Mesothelial cell of epicardium (in vitro differentiated cells): ENCODE measurements around the gene SMIM35. TPM values are rescaled to one million over a fixed set of nuclear protein-coding genes. Genes with fewer than 3 reads are reported as not detected.

Source experiments
- DNase-seq, 2 experiments: peaks; one replicate each; pipeline ENCODE4 v3.0.0; 2021; ENCODE audit warnings: low spot score in 2 of 2; ENCODE audit not compliant: unreplicated experiment in 2 of 2
- H3K27ac Mint-ChIP-seq: 2 replicates; pipeline ENCODE4 v1.8.0; 2021; ENCODE audit warnings: mixed read lengths
- H3K27me3 Mint-ChIP-seq: 2 replicates; pipeline ENCODE4 v1.8.0; 2021; ENCODE audit warnings: low read depth, mixed read lengths
- H3K36me3 Mint-ChIP-seq: 2 replicates; pipeline ENCODE4 v1.8.0; 2021; ENCODE audit warnings: mixed read lengths
- H3K4me1 Mint-ChIP-seq: 2 replicates; pipeline ENCODE4 v1.8.0; 2021; ENCODE audit warnings: mixed read lengths
- H3K4me3 Mint-ChIP-seq: 2 replicates; pipeline ENCODE4 v1.8.0; 2021; ENCODE audit warnings: mild to moderate bottlenecking, moderate library complexity, mixed read lengths
- H3K9me3 Mint-ChIP-seq: 2 replicates; pipeline ENCODE4 v1.8.0; 2021; ENCODE audit warnings: mixed read lengths
- total RNA-seq: library from RNA; stranded (reverse); gene quantifications from 3 replicates; pipeline ENCODE4 v1.2.1, GENCODE V29; 2021
- TF ChIP-seq, protein P1 (sequence below): fragments of 200-600 bp; sonication (generic); IDR thresholded peaks from one replicate; pipeline ENCODE4 v1.5.0; 2021; ENCODE audit warnings: antibody characterized with exemption; ENCODE audit not compliant: unreplicated experiment

Gene SMIM35
- total RNA-seq, 1 donor from 2014 or later, result not detected

DNA sequence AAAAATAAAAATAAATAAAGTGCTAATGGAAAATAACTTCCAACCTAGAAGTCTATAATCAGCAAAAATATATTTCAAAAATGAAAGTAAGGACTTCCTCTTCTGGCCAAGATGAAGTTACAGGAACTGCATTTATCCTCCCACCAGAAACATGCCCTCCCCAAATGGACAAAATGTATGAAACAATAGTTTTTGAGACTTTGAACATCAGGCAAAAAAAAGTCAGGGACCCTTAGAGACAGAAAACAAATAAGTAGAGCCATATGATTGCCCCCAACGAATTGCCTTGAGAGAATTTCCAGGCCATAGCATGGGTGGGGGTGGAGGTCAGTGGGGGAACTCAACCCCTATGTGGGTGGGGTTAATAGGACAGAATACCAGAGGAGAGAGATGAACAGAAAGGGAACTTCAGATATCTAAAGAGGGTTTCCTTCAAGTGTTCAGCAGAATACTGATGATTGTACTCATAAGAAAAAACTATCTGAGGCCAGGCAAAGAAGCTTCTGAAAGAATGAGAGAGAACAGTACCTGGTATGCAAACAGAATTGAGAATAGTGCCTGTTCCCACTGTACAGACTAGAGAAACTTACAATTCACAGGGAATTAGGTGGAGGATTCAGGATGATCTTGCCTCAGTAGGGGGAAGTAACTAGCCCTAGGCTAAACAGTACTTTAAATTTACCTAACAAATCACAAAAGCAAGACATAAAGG is 127.2 kb downstream of the SMIM35 start:
- H3K9me3 Mint-ChIP-seq, result peaks cover 11% of the 10 kb centered on the region
- TF ChIP-seq, protein P1, sequence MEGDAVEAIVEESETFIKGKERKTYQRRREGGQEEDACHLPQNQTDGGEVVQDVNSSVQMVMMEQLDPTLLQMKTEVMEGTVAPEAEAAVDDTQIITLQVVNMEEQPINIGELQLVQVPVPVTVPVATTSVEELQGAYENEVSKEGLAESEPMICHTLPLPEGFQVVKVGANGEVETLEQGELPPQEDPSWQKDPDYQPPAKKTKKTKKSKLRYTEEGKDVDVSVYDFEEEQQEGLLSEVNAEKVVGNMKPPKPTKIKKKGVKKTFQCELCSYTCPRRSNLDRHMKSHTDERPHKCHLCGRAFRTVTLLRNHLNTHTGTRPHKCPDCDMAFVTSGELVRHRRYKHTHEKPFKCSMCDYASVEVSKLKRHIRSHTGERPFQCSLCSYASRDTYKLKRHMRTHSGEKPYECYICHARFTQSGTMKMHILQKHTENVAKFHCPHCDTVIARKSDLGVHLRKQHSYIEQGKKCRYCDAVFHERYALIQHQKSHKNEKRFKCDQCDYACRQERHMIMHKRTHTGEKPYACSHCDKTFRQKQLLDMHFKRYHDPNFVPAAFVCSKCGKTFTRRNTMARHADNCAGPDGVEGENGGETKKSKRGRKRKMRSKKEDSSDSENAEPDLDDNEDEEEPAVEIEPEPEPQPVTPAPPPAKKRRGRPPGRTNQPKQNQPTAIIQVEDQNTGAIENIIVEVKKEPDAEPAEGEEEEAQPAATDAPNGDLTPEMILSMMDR, result no peak

GRCh38 chr11:117958949-117959348 is 127.8 kb downstream of the SMIM35 start:
- H3K36me3 Mint-ChIP-seq, result no peaks in the 10 kb centered on the region
- no peak overlapping the region for H3K4me3 Mint-ChIP-seq
- TF ChIP-seq, protein P1, result no peak
- H3K27ac Mint-ChIP-seq, result no peak overlapping the region
- H3K27me3 Mint-ChIP-seq, result peaks cover 42% of the 10 kb centered on the region
- H3K9me3 Mint-ChIP-seq, result peaks cover 11% of the 10 kb centered on the region
- DNase-seq, result no peak
- H3K4me1 Mint-ChIP-seq, result no peaks in the 10 kb centered on the region

More for the DNA sequence above, 127.2 kb downstream of the SMIM35 start:
- Mint-ChIP-seq H3K4me3 (no peak overlapping the region), H3K27me3 (peaks cover 42% of the 10 kb centered on the region), H3K36me3 (no peaks in the 10 kb centered on the region), H3K4me1 (no peaks in the 10 kb centered on the region), H3K27ac (no peak overlapping the region)
- DNase-seq, result no peak

Other genes with a start within 250 kb of the SMIM35 start
- gene FXYD6, start 210.3 kb downstream of the SMIM35 start, total RNA-seq, result 114 to 125 TPM (median 116 TPM) in 3 replicates
- gene TMPRSS13, start 157.6 kb downstream of the SMIM35 start, total RNA-seq, result 10.4 to 11.3 TPM (median 10.9 TPM) in 3 replicates
- gene IL10RA, start 100.6 kb downstream of the SMIM35 start, total RNA-seq, result 0.38 to 0.78 TPM (median 0.42 TPM) in 3 replicates
- 0.66 to 0.99 TPM (median 0.94 TPM) in 3 replicates for gene TMPRSS4, start 9.9 kb downstream of the SMIM35 start, total RNA-seq
- 1.2 to 1.9 TPM (median 1.5 TPM) in 3 replicates for gene SCN4B, start 65.9 kb upstream of the SMIM35 start, total RNA-seq
- gene SCN2B, start 89.7 kb upstream of the SMIM35 start, total RNA-seq, result 2.3 to 2.5 TPM (median 2.4 TPM) in 3 replicates
- not detected in 3 replicates for gene JAML, start 138.0 kb upstream of the SMIM35 start, total RNA-seq
- gene MPZL3, start 165.4 kb upstream of the SMIM35 start, total RNA-seq, result 5.0 to 5.7 TPM (median 5.2 TPM) in 3 replicates
- 32.3 to 36.9 TPM (median 32.8 TPM) in 3 replicates for gene MPZL2, start 177.3 kb upstream of the SMIM35 start, total RNA-seq
- gene CD3E, start 217.8 kb upstream of the SMIM35 start, total RNA-seq, result not detected in 3 replicates